MV-4-11 (cell line): ENCODE measurements around the gene FCGR3B.
A peak's percentile ranks its signal among the peaks of the same experiment; 100 is the strongest.
"Not testable (repeated sequence)": the region's sequence is repeated elsewhere in the genome, so short reads cannot be mapped to it uniquely, and the experiment has no call there.

Experiments
- DNase-seq: peaks from one replicate; lab custom pipeline; 2025; lab: John Stamatoyannopoulos, UW

FCGR3B gene

DNA sequence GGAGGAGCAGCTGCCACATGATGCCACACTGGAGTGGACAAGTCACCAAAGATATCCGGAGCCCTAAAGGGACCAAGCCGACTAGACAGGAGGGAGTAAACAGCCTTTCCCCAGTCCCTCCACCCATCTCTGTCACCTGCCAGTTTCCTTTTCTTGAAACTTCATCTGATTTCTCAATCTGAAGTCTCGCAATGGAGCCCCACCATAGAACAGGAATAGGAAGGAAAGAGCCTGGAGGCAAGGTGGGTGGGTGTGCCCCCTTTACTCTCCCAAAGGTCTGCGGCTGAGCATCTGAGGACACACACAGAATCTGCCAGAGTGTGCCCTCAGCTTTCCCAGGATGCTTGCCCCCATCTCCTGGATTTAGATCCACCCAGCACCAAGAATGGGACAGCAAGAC is at the start of gene FCGR3B:
Gene FCGR3B (minus strand): TSS at position 101 of the 400 bp plus-strand sequence. CDS start 82 bp downstream, at position 19.
- DNase-seq = no peak

DNA sequence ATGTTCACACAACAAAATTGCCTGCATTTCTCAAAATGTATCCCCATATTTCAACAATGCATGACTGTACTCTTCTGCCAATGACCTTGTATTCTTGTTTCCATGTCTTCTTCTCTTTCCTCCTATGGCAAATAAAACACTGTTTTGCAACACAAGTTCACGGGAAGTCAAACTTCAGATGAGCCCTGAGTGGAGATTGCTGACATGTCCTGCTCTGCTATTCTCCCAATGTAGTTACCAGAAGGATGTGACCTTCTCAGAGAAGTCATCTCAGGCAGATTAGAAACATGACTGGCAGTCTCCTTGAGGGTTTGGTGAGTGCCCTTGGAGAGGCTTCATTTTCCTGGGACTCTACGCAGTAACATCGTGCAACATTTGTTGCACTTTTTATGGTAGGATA is 47.5 kb upstream of the FCGR3B start:
- DNase-seq = no peak

DNA sequence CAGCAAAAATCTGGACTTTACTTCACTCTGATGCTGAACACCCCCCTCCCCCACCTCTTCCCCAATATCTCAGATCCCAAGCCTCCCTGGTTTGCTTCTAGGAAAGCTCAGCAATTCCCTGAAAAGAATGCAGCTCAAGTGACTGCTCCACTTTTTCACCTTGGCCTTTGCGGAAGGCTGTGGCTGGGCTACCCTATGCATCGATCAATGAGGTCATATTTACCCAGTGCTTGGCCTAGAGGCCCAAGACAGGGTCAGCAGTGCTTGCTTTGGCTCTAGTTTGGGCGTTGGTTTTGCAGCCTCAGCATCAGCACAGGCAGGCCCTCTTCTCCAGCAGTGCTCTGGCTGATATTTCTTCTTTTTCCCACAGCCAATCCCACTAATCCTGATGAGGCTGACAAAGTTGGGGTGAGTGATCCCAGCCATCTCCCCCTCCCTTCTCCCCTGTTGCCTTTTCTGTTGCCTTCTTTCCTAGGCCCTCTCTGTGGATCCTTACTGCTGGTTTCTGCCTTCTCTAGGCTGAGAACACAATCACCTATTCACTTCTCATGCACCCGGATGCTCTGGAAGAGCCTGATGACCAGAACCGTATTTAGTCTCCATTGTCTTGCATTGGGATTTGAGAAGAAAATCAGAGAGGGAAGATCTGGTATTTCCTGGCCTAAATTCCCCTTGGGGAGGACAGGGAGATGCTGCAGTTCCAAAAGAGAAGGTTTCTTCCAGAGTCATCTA is 46.1 kb upstream of the FCGR3B start:
- DNase-seq = no peak

DNA sequence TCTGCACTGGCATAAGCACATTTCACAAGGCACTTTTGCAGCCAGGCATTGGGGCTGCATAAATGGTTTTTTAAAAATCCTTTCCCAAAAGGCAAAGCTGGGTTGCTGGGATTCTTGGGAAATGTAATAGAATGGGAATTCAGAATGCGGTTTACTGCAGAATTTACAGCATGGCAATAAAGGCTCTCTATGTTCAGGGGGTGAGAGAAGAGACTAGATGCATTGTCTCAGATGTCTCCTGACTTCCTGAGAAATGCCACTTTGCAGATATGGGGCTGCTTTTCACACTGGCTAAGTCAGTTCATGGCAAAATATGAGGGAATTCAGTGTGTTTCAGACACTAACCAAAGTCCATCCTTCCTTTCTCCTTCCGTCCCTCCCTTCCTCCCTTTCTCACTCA is 45.5 kb upstream of the FCGR3B start:
- no peak for DNase-seq

DNA sequence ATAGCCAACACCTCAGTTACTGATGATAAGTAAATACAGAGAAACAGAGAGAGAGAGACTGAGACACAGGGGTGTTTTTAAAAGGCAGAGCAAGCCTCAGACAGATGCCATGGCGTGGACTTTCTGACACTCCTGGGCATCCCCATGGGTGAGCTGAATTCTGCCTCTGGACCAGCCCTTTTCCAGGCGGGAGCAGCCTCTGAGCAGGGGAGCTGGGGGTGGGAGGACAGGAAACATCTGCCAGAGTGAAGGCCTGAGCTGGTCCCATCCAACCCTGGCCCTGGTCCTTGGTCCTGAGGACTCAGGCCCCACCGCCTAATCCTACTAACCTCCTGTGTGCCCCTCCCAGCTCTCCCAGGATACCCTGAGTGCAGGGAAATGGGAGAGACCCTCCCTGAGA is 43.9 kb upstream of the FCGR3B start:
- not testable (repeated sequence) for DNase-seq

DNA sequence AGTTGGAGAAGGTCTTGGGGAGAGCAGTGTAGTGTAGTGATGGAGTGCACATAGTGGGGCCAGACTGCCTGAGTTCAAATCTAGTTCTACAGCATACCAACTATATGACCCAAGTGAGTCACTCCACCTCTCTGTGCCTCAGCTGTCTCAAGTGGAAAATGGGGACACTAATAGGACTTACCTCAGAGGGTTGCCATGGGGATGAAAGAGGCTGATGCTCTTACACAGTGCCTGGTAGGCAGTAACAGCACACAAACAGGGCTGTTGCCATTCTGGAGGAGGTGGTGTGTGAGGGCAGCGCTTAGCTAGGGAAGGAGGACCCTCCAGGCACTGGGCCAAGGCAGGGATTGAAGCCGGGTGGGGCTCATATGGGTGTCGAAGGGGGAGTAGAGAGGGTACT is 43.5 kb upstream of the FCGR3B start:
- DNase-seq = not testable (repeated sequence)

DNA sequence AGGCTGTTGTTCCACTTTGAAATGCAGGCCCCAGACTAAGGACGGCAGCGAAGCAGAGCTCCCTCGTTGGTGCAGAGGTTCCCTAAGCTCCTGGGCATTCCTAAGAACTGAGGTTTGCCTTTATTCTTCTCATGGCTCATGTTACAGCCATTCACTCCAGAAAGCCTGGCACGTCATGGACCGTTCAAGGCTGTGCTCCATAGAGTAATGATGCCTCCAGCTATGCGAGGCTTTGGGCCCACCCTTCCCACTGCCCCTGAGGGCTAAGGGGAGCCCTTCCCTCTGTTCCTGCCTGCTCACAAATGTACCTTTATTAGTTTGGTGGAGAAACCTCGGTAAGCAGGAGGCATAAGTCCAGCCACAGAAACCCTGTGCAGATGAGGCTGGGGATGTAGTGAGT is 42.5 kb upstream of the FCGR3B start:
- not testable (repeated sequence) for DNase-seq

DNA sequence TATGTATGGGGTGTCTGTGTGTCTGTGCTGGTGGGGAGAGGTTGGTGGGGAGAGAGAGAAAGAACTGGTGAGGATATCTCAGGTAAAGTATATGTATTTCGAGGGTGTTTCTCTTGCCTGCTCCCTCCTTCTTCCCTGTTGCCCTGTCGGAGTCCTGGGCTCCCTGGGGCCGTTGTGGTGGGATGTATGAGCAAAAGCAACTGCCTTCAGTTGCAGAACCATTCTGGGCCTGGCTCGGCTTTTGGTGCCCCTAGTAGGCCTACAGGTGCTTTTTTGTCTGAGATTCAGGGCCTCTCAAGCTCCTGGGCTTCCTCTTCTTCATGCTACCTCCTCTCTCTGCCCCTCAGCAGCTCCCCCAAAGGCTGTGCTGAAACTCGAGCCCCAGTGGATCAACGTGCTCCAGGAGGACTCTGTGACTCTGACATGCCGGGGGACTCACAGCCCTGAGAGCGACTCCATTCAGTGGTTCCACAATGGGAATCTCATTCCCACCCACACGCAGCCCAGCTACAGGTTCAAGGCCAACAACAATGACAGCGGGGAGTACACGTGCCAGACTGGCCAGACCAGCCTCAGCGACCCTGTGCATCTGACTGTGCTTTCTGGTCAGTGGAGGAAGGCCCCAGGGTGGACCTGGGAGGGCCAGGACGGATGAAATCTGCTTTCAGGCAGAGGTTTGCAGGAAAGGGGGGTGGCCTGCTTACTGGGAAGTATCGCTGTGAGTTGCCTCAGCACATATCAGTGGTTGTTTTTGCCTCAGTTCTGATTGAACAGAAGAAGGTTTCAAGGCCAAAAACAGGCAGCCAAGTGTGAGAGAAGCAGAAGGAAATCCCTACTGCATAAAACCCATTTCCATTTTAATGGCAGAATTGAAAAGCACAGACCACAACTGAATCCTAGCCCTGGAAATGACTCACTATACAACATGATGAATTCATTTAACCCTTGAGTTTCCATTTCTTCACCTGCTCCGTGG is 40.4 kb upstream of the FCGR3B start:
- DNase-seq = peak; percentile 16

DNA sequence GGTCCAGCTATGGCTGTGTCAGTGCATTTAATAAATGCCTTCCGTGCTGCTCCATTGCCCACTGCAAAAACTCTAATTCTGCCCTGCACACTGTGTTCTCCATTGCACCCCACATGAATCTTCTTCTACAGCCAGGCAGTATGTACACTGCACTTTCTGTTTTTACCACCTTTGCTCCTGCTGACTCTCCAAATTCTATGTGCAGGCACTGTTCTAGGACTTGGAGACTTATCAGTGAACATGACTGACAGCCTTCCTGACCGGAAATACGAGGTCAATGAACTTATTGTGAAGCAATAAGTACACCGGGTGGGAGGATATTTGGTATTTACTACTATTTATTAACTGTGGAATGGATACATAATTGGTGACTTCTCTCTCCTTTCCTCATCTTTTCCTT is 33.7 kb upstream of the FCGR3B start:
- not testable (repeated sequence) for DNase-seq

DNA sequence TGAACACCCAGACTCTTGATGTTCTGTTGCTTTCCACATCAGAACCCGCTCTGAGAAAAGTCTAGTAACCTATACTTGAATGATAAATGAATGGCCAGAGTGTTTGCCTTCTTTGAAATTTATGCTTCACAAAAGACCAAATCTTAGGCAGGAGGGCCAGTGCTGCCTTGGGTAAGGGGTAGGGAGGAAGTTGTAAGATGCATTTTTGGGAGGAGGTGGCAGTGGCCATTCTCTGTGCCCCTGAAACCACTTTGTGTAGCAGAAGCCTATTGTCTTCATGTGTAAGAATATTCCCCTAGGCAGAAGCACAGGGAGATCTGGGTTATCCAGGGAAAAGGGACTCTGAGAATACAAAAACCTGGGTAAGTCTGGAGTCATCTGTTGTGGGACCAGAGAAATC is 32.6 kb upstream of the FCGR3B start:
- DNase-seq = not testable (repeated sequence)

DNA sequence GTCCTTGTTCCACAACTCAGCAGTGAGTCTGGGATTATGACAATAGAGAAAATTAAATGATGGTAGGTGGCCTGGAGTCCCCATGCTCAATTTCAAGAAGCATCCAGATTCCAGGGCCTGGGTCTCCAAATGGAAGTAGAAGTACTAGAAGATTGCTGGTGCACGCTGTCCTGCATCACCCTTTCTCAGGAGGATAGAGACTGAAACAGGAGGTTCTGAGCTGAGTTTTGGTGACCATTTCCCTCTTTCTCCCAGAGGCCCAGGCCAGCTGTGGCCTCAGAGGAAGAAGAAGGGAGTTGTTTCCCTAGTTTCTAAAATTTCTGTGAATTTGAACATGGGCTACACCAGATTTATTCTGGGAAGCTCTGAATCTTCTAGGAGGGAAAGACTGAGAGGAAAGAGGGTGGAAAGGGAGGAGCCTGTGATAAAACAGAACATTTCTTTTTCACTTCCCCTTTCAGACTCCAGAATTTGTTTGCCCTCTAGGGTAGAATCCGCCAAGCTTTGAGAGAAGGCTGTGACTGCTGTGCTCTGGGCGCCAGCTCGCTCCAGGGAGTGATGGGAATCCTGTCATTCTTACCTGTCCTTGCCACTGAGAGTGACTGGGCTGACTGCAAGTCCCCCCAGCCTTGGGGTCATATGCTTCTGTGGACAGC is 31.8 kb upstream of the FCGR3B start, which contains the start of gene FCGR2B:
Gene FCGR2B (plus strand): TSS at position 460 of the 656 bp plus-strand sequence. CDS start 99 bp downstream, at position 559.
- DNase-seq = not testable (repeated sequence)

DNA sequence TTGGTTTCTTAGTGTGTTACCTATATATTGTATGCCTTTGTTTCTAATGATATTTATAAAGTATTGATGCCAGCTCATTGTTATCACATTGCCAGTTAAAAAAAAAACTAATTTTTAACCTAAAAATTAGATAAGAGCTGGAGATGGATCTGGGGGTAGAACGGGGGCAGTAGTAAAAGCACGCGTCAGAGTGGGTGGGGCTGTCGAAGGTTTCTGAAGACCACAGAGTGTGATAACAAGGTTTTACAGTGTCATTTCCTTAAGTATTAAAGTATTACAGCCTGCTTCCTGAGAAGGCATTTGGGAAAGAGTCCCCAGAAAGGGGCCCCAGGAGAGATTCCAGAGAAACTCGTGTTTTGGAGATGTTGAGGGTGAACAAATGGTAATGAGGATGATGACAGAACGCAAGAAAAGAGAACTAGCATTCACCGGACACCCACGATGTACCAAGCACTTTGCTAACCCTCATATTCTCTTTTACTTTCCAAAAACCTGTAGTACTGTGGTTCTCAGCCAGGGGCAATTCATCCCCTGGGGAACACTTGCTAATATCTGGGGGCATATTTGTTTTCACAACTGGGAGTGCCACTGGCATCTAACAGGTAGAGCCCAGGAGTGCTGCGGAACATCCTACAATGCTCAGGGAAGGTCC is 30.8 kb upstream of the FCGR3B start:
- DNase-seq = not testable (repeated sequence)

DNA sequence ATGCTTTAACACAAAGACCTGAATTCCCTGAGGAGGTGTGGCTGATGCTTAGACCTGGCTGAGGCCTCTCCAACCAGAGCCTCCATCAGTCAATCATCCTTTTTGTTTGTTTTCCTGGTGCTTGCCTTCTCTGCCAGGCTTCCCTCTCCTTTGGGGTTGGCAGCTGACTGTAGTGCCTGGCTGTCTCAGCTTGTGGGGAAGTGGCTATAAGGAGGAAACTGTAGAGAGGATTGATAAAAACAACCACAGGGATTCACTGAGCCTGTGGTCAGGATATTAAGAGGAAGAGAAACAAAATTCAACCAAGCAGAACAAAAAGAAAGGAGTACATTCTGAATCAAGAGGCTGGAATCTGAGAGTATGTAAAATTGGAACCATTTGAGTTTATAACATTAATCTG is 27.5 kb upstream of the FCGR3B start:
- DNase-seq = not testable (repeated sequence)

DNA sequence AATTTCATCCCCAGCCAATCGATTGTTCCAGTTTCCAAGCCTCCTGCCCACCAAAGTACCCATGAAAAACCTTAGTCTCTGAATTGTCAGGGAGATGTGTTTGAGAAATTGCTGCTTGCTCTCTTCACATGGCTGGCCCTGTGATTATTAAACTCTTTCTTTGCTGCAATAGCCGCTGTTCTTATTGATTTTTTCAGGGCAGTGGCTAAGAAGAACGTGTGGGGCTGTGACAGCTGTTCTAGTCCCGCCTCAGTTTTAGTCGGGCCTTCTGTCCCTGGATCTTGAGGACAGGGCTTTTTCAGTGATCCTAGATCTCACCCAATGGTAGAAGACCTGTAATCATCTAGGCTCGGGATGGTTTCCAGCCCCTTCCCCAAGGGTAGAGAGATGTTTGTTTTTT is 23.0 kb upstream of the FCGR3B start:
- DNase-seq = peak; percentile 14

DNA sequence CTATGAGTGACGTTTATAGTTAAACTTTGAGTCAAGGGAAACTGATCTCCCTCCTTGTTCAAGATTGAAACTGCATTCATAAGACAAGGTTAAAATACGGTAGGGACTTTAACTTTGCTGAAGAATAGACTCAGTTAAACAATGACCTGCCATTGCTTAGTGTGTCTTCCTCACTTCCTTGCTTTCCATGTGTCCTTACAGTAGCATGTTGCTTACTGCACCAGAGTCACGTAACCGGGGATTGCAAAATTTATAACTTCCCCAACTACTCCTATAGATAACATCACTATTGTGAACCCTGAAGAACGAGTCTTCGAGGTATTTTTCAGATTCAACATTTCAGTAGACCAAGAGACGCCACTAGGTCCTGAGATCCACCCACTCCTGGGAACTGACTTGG is 22.6 kb upstream of the FCGR3B start:
- DNase-seq = not testable (repeated sequence)

DNA sequence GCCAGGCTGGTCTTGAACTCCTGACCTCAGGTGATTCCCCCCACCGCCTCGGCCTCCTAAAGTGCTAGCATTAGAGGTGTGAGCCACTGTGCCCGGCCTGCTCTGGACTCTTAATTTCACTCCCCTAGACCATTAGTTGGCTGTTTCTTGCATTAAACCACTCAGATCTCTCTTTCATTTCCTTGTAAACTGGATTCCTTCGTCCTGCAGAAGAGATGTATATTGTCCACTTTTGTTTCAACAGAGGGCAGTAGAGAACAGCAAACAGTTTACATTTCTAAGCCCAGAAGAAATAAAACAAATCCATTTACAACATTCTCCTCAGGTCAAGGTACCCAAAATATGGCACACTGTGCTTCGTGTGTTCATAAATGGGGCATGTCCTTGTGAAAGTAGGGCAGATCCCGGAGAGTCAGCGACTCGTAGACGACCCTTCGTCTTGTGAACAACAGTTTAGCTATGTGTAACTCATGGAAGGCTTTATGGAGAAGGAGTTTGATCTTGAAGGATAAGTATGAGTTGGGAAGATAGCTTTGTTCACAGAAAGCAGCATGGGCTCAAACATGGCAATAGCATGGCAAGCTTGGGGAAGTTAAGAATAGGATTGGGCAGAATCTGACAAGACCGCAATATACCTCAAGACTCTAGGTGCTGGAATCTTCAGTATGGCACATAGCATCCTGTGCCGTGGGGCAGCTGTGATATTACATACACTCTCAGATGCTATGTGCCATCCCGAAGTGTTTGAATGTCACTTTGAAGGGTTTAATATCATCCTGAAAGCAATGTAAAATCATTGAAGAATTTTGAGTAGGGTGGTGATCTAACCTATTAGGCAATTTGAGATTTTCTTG is 16.8 kb upstream of the FCGR3B start:
- DNase-seq = peak; percentile 67

DNA sequence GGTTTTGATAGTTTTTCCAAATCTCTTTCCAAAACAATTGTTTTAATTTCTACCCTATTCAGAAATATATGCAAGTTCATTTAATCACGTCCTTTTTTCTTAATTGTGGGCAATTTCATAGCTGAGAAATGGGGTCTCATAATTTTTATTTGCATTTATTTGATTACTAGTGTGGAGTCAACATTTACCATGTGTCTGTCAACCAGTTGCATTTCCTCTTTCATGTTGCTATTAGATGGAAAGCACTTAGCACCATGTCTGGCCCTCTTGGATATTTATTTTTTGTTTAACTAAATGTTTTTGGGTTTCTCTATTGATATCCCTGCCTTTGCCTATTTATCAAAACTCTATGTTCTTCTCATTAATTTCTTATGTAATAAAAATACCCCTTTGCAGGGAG is 13.9 kb upstream of the FCGR3B start:
- peak; percentile 34 for DNase-seq

DNA sequence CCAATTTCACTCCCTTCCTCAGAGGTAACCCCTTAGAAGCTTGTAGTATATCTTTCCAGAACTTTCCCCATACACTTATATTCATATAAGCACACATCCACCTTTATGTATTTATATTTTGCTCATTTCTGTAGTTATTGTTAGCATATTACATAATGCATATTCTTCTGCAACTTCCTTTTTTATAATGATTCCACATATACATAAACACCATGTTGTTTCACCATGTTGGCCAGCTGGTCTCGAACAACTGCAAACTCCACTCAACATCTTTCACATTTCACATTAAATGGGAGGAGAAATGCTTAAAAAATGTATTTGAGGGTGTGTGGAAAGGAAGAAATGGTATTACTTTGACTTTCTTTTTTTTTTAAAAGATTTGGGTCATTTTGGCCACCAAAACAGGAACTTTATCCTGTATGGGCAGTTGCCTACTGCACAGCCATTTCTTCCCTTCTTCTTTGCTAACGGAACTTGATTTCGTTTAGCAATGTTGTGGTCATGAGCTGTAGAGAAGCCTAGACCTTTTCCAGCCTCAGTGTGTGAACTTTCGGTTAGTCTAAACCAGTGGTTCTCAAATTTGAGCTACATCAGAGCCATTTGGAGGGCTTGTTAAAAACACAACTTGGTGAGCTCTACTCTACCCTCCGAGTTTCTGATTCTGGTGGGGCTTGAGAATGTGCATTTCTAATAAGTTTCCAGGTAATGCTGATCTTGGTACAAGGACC is 12.7 kb upstream of the FCGR3B start:
- DNase-seq = peak; percentile 78

DNA sequence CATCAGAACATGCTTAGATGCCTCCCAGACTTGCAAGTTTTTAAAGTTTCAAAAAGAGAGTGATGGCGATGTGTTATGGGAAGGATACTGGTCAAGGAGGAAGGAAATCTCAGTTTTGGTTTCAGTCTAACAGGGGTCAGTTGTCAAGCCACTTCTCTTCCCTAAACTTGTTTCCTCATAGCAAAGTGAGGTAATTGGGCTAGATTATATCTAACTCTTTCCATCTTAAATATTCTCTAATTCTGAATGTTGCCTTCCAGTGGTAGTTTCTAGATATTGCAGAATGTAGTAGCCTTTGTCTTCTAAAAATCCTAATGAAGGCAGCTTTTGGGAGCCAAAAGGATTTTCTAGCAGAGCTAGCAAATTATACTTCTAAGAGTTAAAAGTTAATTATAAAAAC is 11.7 kb upstream of the FCGR3B start:
- peak; percentile 92 for DNase-seq

DNA sequence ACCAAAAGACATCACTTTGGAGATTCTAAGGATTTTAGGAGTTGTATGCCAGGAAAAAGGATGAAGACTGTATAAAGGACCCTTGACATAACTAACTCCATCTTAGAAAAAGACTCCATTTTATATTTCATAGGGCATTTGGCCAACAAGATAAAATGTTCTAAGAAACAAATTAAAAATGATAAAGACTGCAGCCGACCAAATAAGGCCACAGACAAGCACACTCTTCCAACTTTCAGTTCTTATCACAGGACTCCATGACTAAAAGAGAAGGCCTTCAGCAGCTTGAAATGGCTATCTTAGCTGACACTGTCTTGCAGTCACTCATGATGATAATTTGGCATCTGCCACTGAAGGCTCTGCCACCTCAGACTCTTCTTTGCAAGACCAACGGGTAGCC is 8.2 kb upstream of the FCGR3B start:
- DNase-seq = not testable (repeated sequence)
